H9 (cell line): Measurements from ENCODE around the gene PNMT. TPM values are rescaled to one million over a fixed set of nuclear protein-coding genes. Genes with fewer than 3 reads are reported as not detected.
A peak's percentile ranks its signal among the peaks of the same experiment; 100 is the strongest.

ENCODE experiments used
- DNase-seq: peaks from one replicate; pipeline ENCODE4 v3.0.0-alpha.2; 2017
- H2AFZ ChIP-seq: one replicate; pipeline ENCODE4 v1.6.1; 2013; ENCODE audit warnings: mild to moderate bottlenecking, low read length, control low read depth, moderate library complexity
- H2AK5ac ChIP-seq: 2 replicates; pipeline ENCODE4 v1.6.1; 2013; ENCODE audit warnings: low read length, control low read depth, mixed read lengths; ENCODE audit not compliant: insufficient read length
- H2BK120ac ChIP-seq: one replicate; pipeline ENCODE4 v1.6.1; 2013; ENCODE audit warnings: low read depth, mild to moderate bottlenecking, low read length, control low read depth, inconsistent platforms; ENCODE audit not compliant: poor library complexity, severe bottlenecking
- H2BK12ac ChIP-seq: 2 replicates; pipeline ENCODE4 v1.6.1; 2013; ENCODE audit warnings: low read length, control low read depth, mixed read lengths, low read depth; ENCODE audit not compliant: insufficient read length
- H2BK15ac ChIP-seq: 2 replicates; pipeline ENCODE4 v1.6.1; 2013; ENCODE audit warnings: low read depth, low read length, control low read depth
- H2BK20ac ChIP-seq: one replicate; pipeline ENCODE4 v1.6.1; 2013; ENCODE audit warnings: low read depth, mild to moderate bottlenecking, low read length, control low read depth, inconsistent platforms; ENCODE audit not compliant: poor library complexity, severe bottlenecking
- H2BK5ac ChIP-seq: 2 replicates; pipeline ENCODE4 v1.6.1; 2013; ENCODE audit warnings: low read length, control low read depth, mixed read lengths; ENCODE audit not compliant: insufficient read length
- H3K14ac ChIP-seq: 2 replicates; pipeline ENCODE4 v1.6.1; 2013; ENCODE audit warnings: low read length, control low read depth; ENCODE audit not compliant: insufficient read depth
- H3K18ac ChIP-seq: 2 replicates; pipeline ENCODE4 v1.6.1; 2013; ENCODE audit warnings: low read depth, mild to moderate bottlenecking, mixed read lengths, low read length, control low read depth; ENCODE audit not compliant: insufficient read length
- H3K23ac ChIP-seq: 2 replicates; pipeline ENCODE4 v1.6.1; 2013; ENCODE audit warnings: low read length, control low read depth, mixed read lengths, low read depth; ENCODE audit not compliant: insufficient read length
- H3K23me2 ChIP-seq: 2 replicates; pipeline ENCODE4 v1.6.1; 2013; ENCODE audit warnings: low read depth, mild to moderate bottlenecking, mixed read lengths, low read length, control low read depth; ENCODE audit not compliant: insufficient read length, poor library complexity, severe bottlenecking
- H3K27ac ChIP-seq: 2 replicates; pipeline ENCODE4 v1.5.1; 2013; ENCODE audit warnings: low read length, control low read depth, mixed read lengths, low read depth; ENCODE audit not compliant: insufficient read length
- H3K27me3 ChIP-seq: 2 replicates; pipeline ENCODE4 v1.6.1; 2013; ENCODE audit warnings: low read length, control low read depth, inconsistent platforms; ENCODE audit not compliant: insufficient read depth
- H3K4ac ChIP-seq: 2 replicates; pipeline ENCODE4 v1.6.1; 2013; ENCODE audit warnings: low read depth, mild to moderate bottlenecking, control low read depth, inconsistent platforms, low read length, moderate library complexity
- H3K4me1 ChIP-seq: 2 replicates; pipeline ENCODE4 v1.6.1; 2013; ENCODE audit warnings: low read length, control low read depth, inconsistent platforms; ENCODE audit not compliant: insufficient read depth
- H3K4me2 ChIP-seq: 2 replicates; pipeline ENCODE4 v1.6.1; 2013; ENCODE audit warnings: low read length, control low read depth, mixed read lengths; ENCODE audit not compliant: insufficient read length, insufficient read depth
- H3K56ac ChIP-seq: 2 replicates; pipeline ENCODE4 v1.6.1; 2013; ENCODE audit warnings: low read depth, mild to moderate bottlenecking, mixed read lengths, low read length, control low read depth; ENCODE audit not compliant: insufficient read length
- H3K79me1 ChIP-seq: 2 replicates; pipeline ENCODE4 v1.6.1; 2013; ENCODE audit warnings: low read depth, mild to moderate bottlenecking, moderate library complexity, low read length, control low read depth, inconsistent platforms; ENCODE audit not compliant: insufficient read depth, poor library complexity, severe bottlenecking
- H3K79me2 ChIP-seq: 2 replicates; pipeline ENCODE4 v1.6.1; 2013; ENCODE audit warnings: low read length, control low read depth, inconsistent platforms; ENCODE audit not compliant: insufficient read depth
- H3K9ac ChIP-seq: 2 replicates; pipeline ENCODE4 v1.6.1; 2013; ENCODE audit warnings: low read length, control low read depth, mixed read lengths; ENCODE audit not compliant: insufficient read length; ENCODE audit errors: extremely low read depth
- H3K9me3 ChIP-seq: one replicate; pipeline ENCODE4 v1.6.1; 2013; ENCODE audit warnings: low read depth, low read length, inconsistent platforms; ENCODE audit not compliant: control insufficient read depth
- H3T11ph ChIP-seq: one replicate; pipeline ENCODE4 v1.6.1; 2013; ENCODE audit warnings: mild to moderate bottlenecking, low read length, control low read depth, inconsistent platforms
- H4K20me1 ChIP-seq: one replicate; pipeline ENCODE4 v1.6.1; 2013; ENCODE audit not compliant: control insufficient read depth, insufficient read length, insufficient read depth
- H4K5ac ChIP-seq: 2 replicates; pipeline ENCODE4 v1.6.1; 2013; ENCODE audit warnings: low read depth, mild to moderate bottlenecking, mixed read lengths, low read length, control low read depth; ENCODE audit not compliant: insufficient read length
- H4K8ac ChIP-seq: replicated peaks from 2 replicates; pipeline ENCODE4 v1.6.1; 2013; ENCODE audit warnings: low read length, control low read depth, mixed read lengths, low read depth; ENCODE audit not compliant: insufficient read length
- H4K91ac ChIP-seq: 2 replicates; pipeline ENCODE4 v1.6.1; 2013; ENCODE audit warnings: low read depth, mild to moderate bottlenecking, moderate library complexity, mixed read lengths, low read length, control low read depth; ENCODE audit not compliant: insufficient read length
- H3K27ac Mint-ChIP-seq, 3 experiments: 2 replicates in 2 of 3; 3 replicates in 1 of 3; pipeline ENCODE4 v1.8.0; 2020 to 2021; ENCODE audit warnings: mixed read lengths in 3 of 3, mild to moderate bottlenecking in 1 of 3, moderate library complexity in 1 of 3
- H3K27me3 Mint-ChIP-seq: 2 replicates; pipeline ENCODE4 v1.8.0; 2021; ENCODE audit warnings: low read depth, mild to moderate bottlenecking, moderate library complexity, mixed read lengths
- H3K36me3 Mint-ChIP-seq, 3 experiments: 2 replicates in 2 of 3; 3 replicates in 1 of 3; pipeline ENCODE4 v1.8.0; 2020 to 2021; ENCODE audit warnings: low read depth in 3 of 3, mixed read lengths in 3 of 3; ENCODE audit not compliant: insufficient read depth in 1 of 3
- H3K4me1 Mint-ChIP-seq, 2 experiments: 2 replicates each; pipeline ENCODE4 v1.8.0; 2020; ENCODE audit warnings: mixed read lengths in 2 of 2
- H3K4me3 Mint-ChIP-seq, 2 experiments: 2 replicates in 1 of 2; 3 replicates in 1 of 2; pipeline ENCODE4 v1.8.0; 2020 to 2021; ENCODE audit warnings: mild to moderate bottlenecking in 2 of 2, mixed read lengths in 2 of 2, moderate library complexity in 1 of 2
- H3K9me3 Mint-ChIP-seq, 2 experiments: 2 replicates in 1 of 2; 3 replicates in 1 of 2; pipeline ENCODE4 v1.8.0; 2020; ENCODE audit warnings: mild to moderate bottlenecking in 2 of 2, mixed read lengths in 2 of 2, moderate library complexity in 1 of 2
- CTCF ChIP-seq: fragments of 200-600 bp; sonication (generic); conservative IDR thresholded peaks from 3 replicates; pipeline ENCODE4 v1.8.0; 2021; ENCODE audit warnings: antibody characterized with exemption, mild to moderate bottlenecking
- whole genome bisulfite sequencing: extraction: QIAGEN DNeasy Blood & Tissue Kit; methylation state at CpG from one replicate; pipeline ENCODE4 v1.1.7; 2013; ENCODE audit warnings: missing lambda C conversion rate, low lambda C conversion rate, mixed read lengths; ENCODE audit not compliant: insufficient read length; ENCODE audit errors: extremely low coverage; 5-methylcytosine and 5-hydroxymethylcytosine counted together
- total RNA-seq: library from RNA; stranded (reverse); gene quantifications from 2 replicates; pipeline ENCODE4 v1.2.1, GENCODE V29; 2021

The PNMT gene
- total RNA-seq, 1 experiment from 2014 or later: 2.1 TPM

GRCh38 chr17:39631403-39631802, 36.9 kb upstream of the PNMT start:
- no peak overlapping the region for H2AK5ac ChIP-seq
- no peak for TF ChIP-seq CTCF
- H4K91ac ChIP-seq: no peak overlapping the region
- H3K27me3 ChIP-seq: peaks cover 6% of the 10 kb centered on the region; the same call in 1 of the 2 replicates
- H2BK15ac ChIP-seq: no peak overlapping the region
- H3K9me3 ChIP-seq: no peaks in the 10 kb centered on the region
- H3K4me1 Mint-ChIP-seq: peaks cover 64 to 79% of the 10 kb centered on the region in 2 experiments
- H3K18ac ChIP-seq: no peak overlapping the region
- H4K8ac ChIP-seq: no peak overlapping the region
- H3K14ac ChIP-seq: no peak overlapping the region
- peak overlapping the region; percentile 33 to 66 (median 38); a peak in 5 of 7 replicates for H3K27ac Mint-ChIP-seq
- no CpG with 5 or more reads among the region's 6 CpGs for WGBS
- H3K36me3 Mint-ChIP-seq: no peaks in the 10 kb centered on the region; a peak in 1 of 7 replicates
- H3K4me3 Mint-ChIP-seq: peak overlapping the region; percentile 6 to 70; a peak in 4 of 5 replicates
- H3K27me3 Mint-ChIP-seq: peaks cover 19% of the 10 kb centered on the region
- no peak overlapping the region for H3K56ac ChIP-seq
- H3T11ph ChIP-seq: no peak overlapping the region
- no peaks in the 10 kb centered on the region for H3K79me2 ChIP-seq
- no peak overlapping the region for H2BK12ac ChIP-seq
- H3K9ac ChIP-seq: no peak overlapping the region
- H4K5ac ChIP-seq: no peak overlapping the region
- no peak overlapping the region for H2AFZ ChIP-seq
- no peak overlapping the region for H3K23ac ChIP-seq
- DNase-seq: peak; percentile 91
- no peak overlapping the region for H2BK5ac ChIP-seq
- peaks cover 25% of the 10 kb centered on the region; the same call in 1 of the 2 replicates for H3K4me1 ChIP-seq
- H4K20me1 ChIP-seq: no peaks in the 10 kb centered on the region
- peak overlapping the region; percentile 10 for H3K4me2 ChIP-seq
- peaks cover 11% of the 10 kb centered on the region for H3K23me2 ChIP-seq
- H3K27ac ChIP-seq: no peak overlapping the region
- no peaks in the 10 kb centered on the region for H3K79me1 ChIP-seq
- H3K4ac ChIP-seq: no peak overlapping the region
- H2BK20ac ChIP-seq: no peak overlapping the region
- H2BK120ac ChIP-seq: no peak overlapping the region
- H3K9me3 Mint-ChIP-seq: no peaks in the 10 kb centered on the region; a peak in 1 of 5 replicates
